ENCODE results near the gene HDGF. TPM values are rescaled to one million over a fixed set of nuclear protein-coding genes. Genes with fewer than 3 reads are reported as not detected.
A peak's percentile ranks its signal among the peaks of the same experiment; 100 is the strongest.

Gene HDGF
- total and polyA plus RNA-seq, 8 donors, result 43.5 to 112 (median 66.0) TPM

- H3K36me3 ChIP-seq, result no peaks in the 10 kb centered on the region
- peaks cover 5 to 14% (median 6%) of the 10 kb centered on the region in 3 donors for H3K4me1 ChIP-seq
- DNase-seq (no peak), FAIRE-seq (no peak), ATAC-seq (no peak)
- H3K27ac ChIP-seq, result no peak overlapping the region
- WGBS, 2 donors, result 82 to 89% methylated on average over 8 of the region's 8 CpGs
- H3K27me3 ChIP-seq, result no peaks in the 10 kb centered on the region
- intact Hi-C loops (cut with DNase I), result no loop called here
- TF ChIP-seq CTCF (IDR thresholded peaks at IDR 0.05), result no peak
- H3K9me3 ChIP-seq, result no peaks in the 10 kb centered on the region
- no peak overlapping the region for H3K4me3 ChIP-seq
These were observed 2.7 kb upstream of the HDGF start for GRCh38 chr1:156754219-156754618.

GRCh38 chr1:156752843-156753482 lies 1.5 kb upstream of the HDGF start:
- FAIRE-seq (no peak), ATAC-seq (no peak), DNase-seq (no peak)
- H3K4me1 ChIP-seq, result peaks cover 14 to 23% (median 17%) of the 10 kb centered on the region in 3 donors
- H3K27ac ChIP-seq, result peak overlapping the region in 1 of 4 donors; percentile 23
- WGBS, 2 donors, result 7% methylated on average over 1 of the region's 1 CpG
- no peaks in the 10 kb centered on the region for H3K27me3 ChIP-seq
- peak overlapping the region; percentile 61 to 98 (median 96) for H3K4me3 ChIP-seq
- no peaks in the 10 kb centered on the region for H3K36me3 ChIP-seq
- TF ChIP-seq CTCF (IDR thresholded peaks at IDR 0.05), result no peak
- H3K9me3 ChIP-seq, result no peaks in the 10 kb centered on the region
- intact Hi-C loops (cut with DNase I), result no loop called here

GRCh38 chr1:156751757-156752481 lies 444 bp upstream of the HDGF start:
- no peaks in the 10 kb centered on the region for H3K9me3 ChIP-seq
- peak; percentile 80 to 84 (median 82) for ATAC-seq
- 0% methylated on average over 52 to 68 of the region's 68 CpGs for WGBS, 2 donors
- H3K36me3 ChIP-seq, result no peaks in the 10 kb centered on the region
- peak overlapping the region; percentile 61 to 98 (median 96) for H3K4me3 ChIP-seq
- H3K27me3 ChIP-seq, result no peaks in the 10 kb centered on the region
- FAIRE-seq, result no peak
- peak; percentile 96 to 99 (median 98) for DNase-seq
- intact Hi-C loops (cut with DNase I), result no loop called here
- peaks cover 18 to 29% (median 22%) of the 10 kb centered on the region in 3 donors for H3K4me1 ChIP-seq
- TF ChIP-seq CTCF (IDR thresholded peaks at IDR 0.05), result no peak
- peak overlapping the region; percentile 65 to 95 (median 92) for H3K27ac ChIP-seq

GRCh38 chr1:156750711-156751450 lies 594 bp downstream of the HDGF start:
- H3K4me1 ChIP-seq, result peaks cover 22 to 37% (median 26%) of the 10 kb centered on the region in 3 donors
- no peaks in the 10 kb centered on the region for H3K27me3 ChIP-seq
- 0 to 1% methylated on average over 61 to 64 of the region's 64 CpGs for WGBS, 2 donors
- no peaks in the 10 kb centered on the region for H3K36me3 ChIP-seq
- peak overlapping the region; percentile 89 to 95 (median 92) for H3K27ac ChIP-seq
- peak in 1 of 4 donors; percentile 4 for TF ChIP-seq CTCF (IDR thresholded peaks at IDR 0.05)
- peak overlapping the region; percentile 61 to 98 (median 96) for H3K4me3 ChIP-seq
- peak; percentile 8 to 33 (median 12) for ATAC-seq
- DNase-seq, result peak; percentile 68 to 90 (median 74)
- no peaks in the 10 kb centered on the region for H3K9me3 ChIP-seq
- intact Hi-C loops (cut with DNase I), result no loop called here
- FAIRE-seq, result no peak
